Measurements from ENCODE around the gene SEPTIN10. TPM values are rescaled to one million over a fixed set of nuclear protein-coding genes. Genes with fewer than 3 reads are reported as not detected.

SEPTIN10 gene
- total and polyA plus RNA-seq, 2 of the 8 experiments (the other 6 are each of a cell fraction or from before 2014, with no cell fraction given), result 23.7 to 101 TPM

- TF ChIP-seq E2F6 (IDR thresholded peaks at IDR 0.05) (0 out of 2 replicates have a peak, but pooled peaks have one; percentile 37), ATF2 (IDR thresholded peaks at IDR 0.05; ENCODE audit: low read length) (0 out of 2 replicates have a peak, but pooled peaks have one; percentile 49), FOSL1 (IDR thresholded peaks at IDR 0.05; ENCODE audit: insufficient read depth, low read depth, low read length) (no peak), GABPA (IDR thresholded peaks at IDR 0.05; ENCODE audit: borderline replicate concordance, insufficient read depth, low read length) (0 out of 2 replicates have a peak, but pooled peaks have one; percentile 22), ASH2L (IDR thresholded peaks at IDR 0.05; ENCODE audit: low read length) (no peak), MAX (IDR thresholded peaks at IDR 0.05) (peak; percentile 9; the same call in 1 of the 2 replicates), CREB1 (IDR thresholded peaks at IDR 0.05) (0 out of 2 replicates have a peak, but pooled peaks have one; percentile 29), GTF2F1 (IDR thresholded peaks at IDR 0.05; ENCODE audit: borderline replicate concordance, low read depth, low read length) (no peak), TCF12 (IDR thresholded peaks at IDR 0.05; ENCODE audit: low read depth, low read length) (no peak), RAD21 (IDR thresholded peaks at IDR 0.05 in 1 of 2, conservative IDR thresholded peaks at IDR 0.05 in 1 of 2; ENCODE audit: low read depth in 2 of 2, low read length in 2 of 2) (peak; percentile 94)
Measured at GRCh38 chr2:109516445-109517117, 97.2 kb downstream of the SEPTIN10 start (continued).

All from H1 (cell line).